Activated naive CD4-positive, alpha-beta T cell treated with anti-CD3 and anti-CD28 coated beads, Interleukin-2, amount 50 U/mL, for 72 hours (primary cell): ENCODE results near the gene SND1. TPM values are rescaled to one million over a fixed set of nuclear protein-coding genes. Genes with fewer than 3 reads are reported as not detected.
"Not testable (repeated sequence)": the region's sequence is repeated elsewhere in the genome, so short reads cannot be mapped to it uniquely, and the experiment has no call there.

Experiments used
- ATAC-seq, 2 donors: fragments of 150-1000 bp; cut with Tn5 transposase; 2 replicates each; pipeline ENCODE4 v1.10.0; 2021; ENCODE audit warnings: mild to moderate bottlenecking in 2 of 2, moderate library complexity in 2 of 2
- DNase-seq, 2 donors: peaks; one replicate each; pipeline ENCODE4 v3.0.0; 2021 to 2022; ENCODE audit warnings: low spot score in 2 of 2
- H3K27ac Mint-ChIP-seq, 2 donors: one replicate each; pipeline ENCODE4 v1.8.0; 2022; ENCODE audit warnings: mild to moderate bottlenecking in 2 of 2, mixed read lengths in 2 of 2
- H3K36me3 Mint-ChIP-seq, 2 donors: one replicate each; pipeline ENCODE4 v1.8.0; 2022; ENCODE audit warnings: mixed read lengths in 2 of 2
- H3K9me3 Mint-ChIP-seq, 2 donors: one replicate each; pipeline ENCODE4 v1.8.0; 2022; ENCODE audit warnings: mixed read lengths in 2 of 2
- total RNA-seq, 2 donors: library from RNA; stranded (reverse); gene quantifications; one replicate each; pipeline ENCODE4 v1.2.3, GENCODE V29; 2022

SND1 gene
- total RNA-seq, 2 donors from 2014 or later: 175 to 246 TPM

GRCh38 chr7:127955051-127955531 lies 303.1 kb downstream of the SND1 start:
- no peak for DNase-seq
- H3K27ac Mint-ChIP-seq: no peak overlapping the region
- no peak for ATAC-seq
- H3K9me3 Mint-ChIP-seq: peaks cover 0 to 8% of the 10 kb centered on the region in 2 donors
- peaks cover 8 to 10% of the 10 kb centered on the region in 2 donors for H3K36me3 Mint-ChIP-seq

DNA sequence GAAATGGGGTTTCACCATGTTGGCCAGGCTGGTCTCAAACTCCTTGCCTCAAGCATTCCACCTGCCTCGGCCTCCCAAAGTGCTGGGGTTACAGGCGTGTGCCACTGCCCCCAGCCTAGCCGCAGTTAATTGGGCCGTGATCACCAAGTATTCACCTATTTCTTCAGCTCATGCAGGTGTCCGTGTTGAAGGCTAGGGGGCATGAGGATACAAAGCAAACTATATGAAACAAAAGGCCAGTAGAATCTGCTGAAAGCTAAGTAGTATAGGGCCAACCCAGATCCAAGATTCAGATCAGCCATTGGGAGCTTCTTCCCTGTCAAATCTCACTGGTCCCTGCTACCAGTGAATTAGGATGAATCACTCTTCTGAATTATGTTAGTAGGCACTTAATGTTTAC lies 305.9 kb downstream of the SND1 start:
- peaks cover 36% of the 10 kb centered on the region in 2 donors for H3K36me3 Mint-ChIP-seq
- H3K9me3 Mint-ChIP-seq: peaks cover 0 to 25% of the 10 kb centered on the region in 2 donors
- no peak overlapping the region for H3K27ac Mint-ChIP-seq
- ATAC-seq: no peak
- no peak for DNase-seq

GRCh38 chr7:127959770-127960169 lies 307.8 kb downstream of the SND1 start:
- DNase-seq (no peak), ATAC-seq (peak in 1 of 2 donors; percentile 20)
- H3K27ac Mint-ChIP-seq: no peak overlapping the region
- H3K9me3 Mint-ChIP-seq: peaks cover 0 to 26% of the 10 kb centered on the region in 2 donors
- H3K36me3 Mint-ChIP-seq: peaks cover 37 to 39% of the 10 kb centered on the region in 2 donors

GRCh38 chr7:127961786-127962453 lies 309.9 kb downstream of the SND1 start:
- H3K9me3 Mint-ChIP-seq: peaks cover 0 to 26% of the 10 kb centered on the region in 2 donors
- ATAC-seq (no peak), DNase-seq (no peak)
- no peak overlapping the region for H3K27ac Mint-ChIP-seq
- peaks cover 37 to 39% of the 10 kb centered on the region in 2 donors for H3K36me3 Mint-ChIP-seq

DNA sequence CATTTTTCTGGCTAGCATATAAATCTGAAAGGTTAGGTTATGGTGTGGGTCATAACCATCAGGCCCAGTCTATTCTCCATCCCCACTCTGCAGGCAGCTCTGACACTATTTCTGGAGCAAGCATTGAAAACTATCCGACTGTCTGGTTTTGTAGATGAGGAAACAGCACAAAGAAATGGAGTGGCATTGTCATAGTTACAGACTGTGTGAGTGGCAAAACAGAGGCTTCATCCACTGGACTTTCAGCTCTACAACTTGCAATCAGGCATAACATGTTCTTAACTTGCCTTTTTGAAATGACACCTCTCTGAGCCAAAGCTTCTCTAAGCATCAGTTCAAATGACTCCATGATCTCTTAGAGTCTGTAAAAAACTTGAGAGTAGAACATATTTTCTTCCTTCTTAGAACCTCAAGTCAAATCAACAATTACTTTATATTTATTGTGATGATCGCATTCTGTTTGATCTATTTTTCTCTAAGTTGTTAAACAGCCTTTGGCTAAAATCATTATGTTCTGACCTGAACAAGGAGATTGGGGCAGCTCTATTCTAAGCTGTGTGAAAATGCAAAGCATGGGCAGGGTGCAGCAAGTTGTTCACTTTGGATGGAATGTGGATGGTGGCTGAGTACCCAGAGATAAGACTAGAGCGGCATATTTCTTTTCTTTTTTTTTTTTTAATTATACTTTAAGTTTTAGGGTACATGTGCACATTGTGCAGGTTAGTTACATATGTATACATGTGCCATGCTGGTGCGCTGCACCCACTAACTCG lies 310.8 kb downstream of the SND1 start:
- Mint-ChIP-seq H3K27ac (no peak overlapping the region), H3K9me3 (peaks cover 0 to 26% of the 10 kb centered on the region in 2 donors), H3K36me3 (peaks cover 37 to 39% of the 10 kb centered on the region in 2 donors)
- no peak for DNase-seq
- ATAC-seq: no peak

GRCh38 chr7:127963850-127964249 lies 311.9 kb downstream of the SND1 start:
- ATAC-seq, DNase-seq, H3K27ac Mint-ChIP-seq: not testable (repeated sequence)
- peaks cover 0 to 26% of the 10 kb centered on the region in 2 donors for H3K9me3 Mint-ChIP-seq
- peaks cover 37 to 39% of the 10 kb centered on the region in 2 donors for H3K36me3 Mint-ChIP-seq

DNA sequence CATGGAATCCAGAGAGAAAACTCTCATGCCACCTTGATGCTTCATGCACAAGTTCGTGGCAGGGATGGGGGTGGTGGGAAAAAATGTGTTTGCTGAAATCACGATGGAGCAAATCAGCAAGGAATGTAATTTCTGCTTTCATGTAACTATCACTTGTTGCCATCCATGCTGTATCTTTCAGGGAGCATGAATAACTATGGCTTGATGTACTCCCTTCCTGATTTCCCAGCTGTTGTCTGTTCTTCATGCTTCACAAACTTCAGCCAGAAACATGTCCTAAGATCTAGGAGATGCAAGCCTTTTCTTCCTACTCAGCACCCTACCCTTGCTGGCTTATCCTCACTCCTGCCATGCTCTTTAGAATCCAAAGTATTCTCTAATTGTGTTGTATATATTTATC lies 315.3 kb downstream of the SND1 start:
- DNase-seq (no peak), ATAC-seq (no peak)
- Mint-ChIP-seq H3K9me3 (peaks cover 0 to 7% of the 10 kb centered on the region in 2 donors), H3K27ac (no peak overlapping the region), H3K36me3 (peaks cover 6 to 9% of the 10 kb centered on the region in 2 donors)

DNA sequence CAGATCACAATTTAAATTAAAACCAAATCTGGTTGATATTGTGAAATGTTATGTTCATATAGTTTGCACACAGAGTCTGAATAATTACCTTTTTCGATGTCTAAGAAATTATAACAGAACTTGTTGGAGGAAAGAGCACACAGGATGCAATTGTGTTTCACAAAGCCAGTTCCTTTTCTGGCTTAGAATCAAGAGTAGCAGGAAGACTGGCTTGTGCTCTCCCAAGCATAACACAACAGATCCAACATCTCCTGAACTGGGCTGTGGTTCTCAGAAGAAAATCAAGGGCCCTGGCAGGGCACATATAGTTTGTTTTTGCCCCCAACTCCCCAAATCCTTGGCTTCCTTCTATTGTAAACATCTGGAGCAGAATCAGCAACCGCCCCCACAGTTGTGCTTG lies 316.6 kb downstream of the SND1 start:
- H3K9me3 Mint-ChIP-seq: peaks cover 0 to 6% of the 10 kb centered on the region in 2 donors
- DNase-seq (no peak), ATAC-seq (no peak)
- H3K36me3 Mint-ChIP-seq: peaks cover 0 to 8% of the 10 kb centered on the region in 2 donors
- no peak overlapping the region for H3K27ac Mint-ChIP-seq

DNA sequence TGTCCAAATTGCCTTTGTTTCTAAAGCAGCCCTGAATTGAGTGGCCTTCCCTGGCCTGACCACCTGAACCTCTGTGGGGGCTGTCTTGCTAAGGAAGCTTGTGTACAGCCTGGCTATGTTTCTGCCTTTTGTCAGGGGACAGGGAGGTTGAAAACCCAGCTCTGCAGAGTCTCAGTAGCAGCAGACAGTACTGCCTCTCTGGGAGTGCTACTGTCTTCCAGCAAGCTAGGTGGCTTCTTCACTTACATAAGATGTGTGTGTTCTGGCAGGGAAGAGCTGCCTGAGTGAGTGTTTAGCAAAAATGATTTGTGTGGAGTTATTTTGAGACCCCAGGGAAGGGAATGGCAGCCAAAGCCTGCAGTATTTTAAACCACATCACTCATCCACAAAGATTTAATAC lies 321.8 kb downstream of the SND1 start:
- H3K36me3 Mint-ChIP-seq: peaks cover 44 to 60% of the 10 kb centered on the region in 2 donors
- ATAC-seq: no peak
- H3K27ac Mint-ChIP-seq: no peak overlapping the region
- peaks cover 18 to 22% of the 10 kb centered on the region in 2 donors for H3K9me3 Mint-ChIP-seq
- DNase-seq: no peak

GRCh38 chr7:127974446-127975035 lies 322.5 kb downstream of the SND1 start:
- ATAC-seq (no peak), DNase-seq (no peak)
- H3K9me3 Mint-ChIP-seq: peaks cover 18 to 28% of the 10 kb centered on the region in 2 donors
- H3K27ac Mint-ChIP-seq: no peak overlapping the region
- H3K36me3 Mint-ChIP-seq: peaks cover 49 to 67% of the 10 kb centered on the region in 2 donors

GRCh38 chr7:127976056-127976737 lies 324.2 kb downstream of the SND1 start:
- Mint-ChIP-seq H3K27ac (no peak overlapping the region), H3K36me3 (peaks cover 49 to 69% of the 10 kb centered on the region in 2 donors), H3K9me3 (peaks cover 18 to 28% of the 10 kb centered on the region in 2 donors)
- ATAC-seq (no peak), DNase-seq (no peak)

- DNase-seq (no peak), ATAC-seq (no peak)
- no peak overlapping the region for H3K27ac Mint-ChIP-seq
- H3K36me3 Mint-ChIP-seq: peaks cover 49 to 70% of the 10 kb centered on the region in 2 donors
- peaks cover 18 to 28% of the 10 kb centered on the region in 2 donors for H3K9me3 Mint-ChIP-seq
Measured at GRCh38 chr7:127976738-127977120, 324.7 kb downstream of the SND1 start.

- Mint-ChIP-seq H3K9me3 (peaks cover 18 to 23% of the 10 kb centered on the region in 2 donors), H3K36me3 (peaks cover 49 to 70% of the 10 kb centered on the region in 2 donors), H3K27ac (no peak overlapping the region)
- ATAC-seq (no peak), DNase-seq (no peak)
Measured at GRCh38 chr7:127978421-127978820, 326.4 kb downstream of the SND1 start.

DNA sequence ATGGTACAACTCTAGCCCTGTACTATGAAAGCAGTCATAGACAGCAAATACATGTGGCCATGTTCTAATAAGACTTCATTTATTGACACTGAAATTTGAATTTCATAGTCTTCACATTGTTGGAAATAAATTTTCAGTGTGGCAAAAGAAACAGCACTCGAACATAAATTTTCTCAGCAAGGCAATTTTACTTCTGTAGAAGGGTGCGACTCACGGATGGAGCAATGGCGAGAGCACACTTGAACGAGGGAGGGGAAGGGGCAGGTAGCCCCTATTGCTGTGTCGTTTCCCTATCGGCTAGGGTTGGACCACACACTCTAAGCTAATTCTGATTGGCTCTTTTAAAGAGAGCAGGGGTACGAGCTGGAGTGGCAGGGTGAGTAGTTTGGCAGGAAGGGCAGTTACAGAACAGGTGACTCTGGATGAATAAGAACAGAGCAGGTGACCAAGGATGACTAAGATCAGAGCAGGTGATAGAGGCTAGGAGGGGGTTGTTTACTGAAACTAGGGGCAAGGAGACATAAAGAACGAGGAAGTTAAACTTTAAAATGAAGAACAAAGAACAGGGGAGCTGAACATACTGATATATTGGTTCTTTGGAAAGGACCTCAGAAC lies 327.2 kb downstream of the SND1 start:
- H3K27ac Mint-ChIP-seq: peak overlapping the region in 1 of 2 donors; percentile 8
- ATAC-seq: no peak
- no peak for DNase-seq
- H3K36me3 Mint-ChIP-seq: peaks cover 48 to 63% of the 10 kb centered on the region in 2 donors
- peaks cover 18 to 23% of the 10 kb centered on the region in 2 donors for H3K9me3 Mint-ChIP-seq

DNA sequence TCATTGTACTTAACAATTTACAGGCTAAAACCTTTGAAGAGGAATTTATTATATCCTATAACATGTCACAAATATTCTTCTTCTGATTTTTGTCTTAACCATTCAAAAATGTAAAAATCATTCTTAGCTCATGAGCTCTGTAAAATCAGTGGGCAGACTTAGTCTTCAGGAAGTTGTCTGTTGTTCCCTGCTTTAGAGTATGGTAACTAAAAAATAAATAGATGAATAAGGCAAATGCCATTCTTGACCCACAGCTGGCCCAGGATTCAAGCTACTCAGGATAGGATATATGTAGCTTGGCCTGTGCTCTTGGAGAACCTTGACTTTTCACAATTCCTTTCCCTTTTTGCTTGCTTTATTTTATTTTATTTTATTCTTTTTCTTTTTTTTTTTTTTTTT lies 327.7 kb downstream of the SND1 start:
- ATAC-seq (no peak), DNase-seq (no peak)
- no peak overlapping the region for H3K27ac Mint-ChIP-seq
- H3K9me3 Mint-ChIP-seq: peaks cover 18 to 23% of the 10 kb centered on the region in 2 donors
- H3K36me3 Mint-ChIP-seq: peaks cover 43 to 58% of the 10 kb centered on the region in 2 donors

GRCh38 chr7:127980901-127981300 lies 328.9 kb downstream of the SND1 start:
- ATAC-seq (no peak), DNase-seq (no peak)
- Mint-ChIP-seq H3K36me3 (peaks cover 32 to 47% of the 10 kb centered on the region in 2 donors), H3K27ac (no peak overlapping the region), H3K9me3 (peaks cover 18 to 23% of the 10 kb centered on the region in 2 donors)
